KMS-11 (cell line): ENCODE results near the gene TMEM209.
"Not testable (repeated sequence)": the region's sequence is repeated elsewhere in the genome, so short reads cannot be mapped to it uniquely, and the experiment has no call there.

Experiments
- H2AFZ ChIP-seq: fragments of 200-600 bp; sonication (generic); 2 replicates; pipeline ENCODE4 v1.6.1; 2016; ENCODE audit warnings: antibody characterized with exemption, mixed run types, low read depth
- H3K27ac ChIP-seq: fragments of 200-600 bp; sonication (generic); 2 replicates; pipeline ENCODE4 v1.6.1; 2016; ENCODE audit warnings: mild to moderate bottlenecking, mixed run types
- H3K27me3 ChIP-seq: fragments of 200-600 bp; sonication (generic); 2 replicates; pipeline ENCODE4 v1.6.1; 2017; ENCODE audit warnings: mild to moderate bottlenecking, low read depth, mixed run types, moderate library complexity; ENCODE audit not compliant: insufficient read depth
- H3K36me3 ChIP-seq: fragments of 200-600 bp; sonication (generic); 2 replicates; pipeline ENCODE4 v1.6.1; 2017; ENCODE audit warnings: mild to moderate bottlenecking, mixed run types; ENCODE audit not compliant: insufficient read depth
- H3K4me1 ChIP-seq: fragments of 200-600 bp; sonication (generic); 2 replicates; pipeline ENCODE4 v1.6.1; 2016; ENCODE audit warnings: mild to moderate bottlenecking, low read depth, mixed run types; ENCODE audit not compliant: poor library complexity, severe bottlenecking
- H3K4me2 ChIP-seq: fragments of 200-600 bp; sonication (generic); 2 replicates; pipeline ENCODE4 v1.7.0; 2016; ENCODE audit warnings: mild to moderate bottlenecking, mixed run types
- H3K4me3 ChIP-seq: fragments of 200-600 bp; sonication (generic); IDR thresholded peaks from 2 replicates; pipeline ENCODE4 v1.6.1; 2017; ENCODE audit warnings: low read depth, low read length, mixed read lengths; ENCODE audit not compliant: insufficient read depth
- H3K79me2 ChIP-seq: fragments of 200-600 bp; sonication (generic); 2 replicates; pipeline ENCODE4 v1.6.1; 2016; ENCODE audit warnings: low read depth, mixed run types; ENCODE audit not compliant: insufficient read depth
- H3K9ac ChIP-seq: fragments of 200-600 bp; sonication (generic); 2 replicates; pipeline ENCODE4 v1.6.1; 2016; ENCODE audit warnings: mild to moderate bottlenecking, mixed run types
- H4K20me1 ChIP-seq: fragments of 200-600 bp; sonication (generic); 2 replicates; pipeline ENCODE4 v1.6.1; 2016; ENCODE audit warnings: mild to moderate bottlenecking, mixed run types; ENCODE audit not compliant: insufficient read depth
- CTCF ChIP-seq: fragments of 200-600 bp; sonication (generic); conservative IDR thresholded peaks from 2 replicates; pipeline ENCODE4 v1.6.1; 2017; ENCODE audit warnings: low read depth, mild to moderate bottlenecking, antibody characterized with exemption, low read length, moderate library complexity, mixed read lengths

TMEM209 gene

GRCh38 chr7:130131191-130131834 lies 73.9 kb downstream of the TMEM209 start:
- no peak for TF ChIP-seq CTCF
- no peak overlapping the region for H2AFZ ChIP-seq
- H3K36me3 ChIP-seq = no peaks in the 10 kb centered on the region
- H3K9ac ChIP-seq = no peak overlapping the region
- no peaks in the 10 kb centered on the region for H3K79me2 ChIP-seq
- no peak overlapping the region for H3K27ac ChIP-seq
- H3K4me2 ChIP-seq = no peak overlapping the region
- H4K20me1 ChIP-seq = no peaks in the 10 kb centered on the region
- H3K27me3 ChIP-seq = no peaks in the 10 kb centered on the region
- H3K4me1 ChIP-seq = no peaks in the 10 kb centered on the region
- no peak overlapping the region for H3K4me3 ChIP-seq

GRCh38 chr7:130129011-130129411 lies 76.2 kb downstream of the TMEM209 start:
- H4K20me1 ChIP-seq = no peaks in the 10 kb centered on the region
- H3K27me3 ChIP-seq = no peaks in the 10 kb centered on the region
- no peak for TF ChIP-seq CTCF
- H2AFZ ChIP-seq = no peak overlapping the region
- no peak overlapping the region for H3K4me3 ChIP-seq
- H3K4me2 ChIP-seq = no peak overlapping the region
- H3K27ac ChIP-seq = no peak overlapping the region
- no peaks in the 10 kb centered on the region for H3K79me2 ChIP-seq
- no peaks in the 10 kb centered on the region for H3K4me1 ChIP-seq
- no peak overlapping the region for H3K9ac ChIP-seq
- no peaks in the 10 kb centered on the region for H3K36me3 ChIP-seq

GRCh38 chr7:130127821-130128317 lies 77.3 kb downstream of the TMEM209 start:
- H3K36me3 ChIP-seq = no peaks in the 10 kb centered on the region
- no peak overlapping the region for H3K9ac ChIP-seq
- no peak overlapping the region for H3K27ac ChIP-seq

GRCh38 chr7:130127404-130127803 lies 77.8 kb downstream of the TMEM209 start:
- Histone ChIP-seq H3K27me3 (no peaks in the 10 kb centered on the region), H3K79me2 (no peaks in the 10 kb centered on the region), H3K4me2 (no peak overlapping the region), H3K36me3 (no peaks in the 10 kb centered on the region), H4K20me1 (no peaks in the 10 kb centered on the region), H3K27ac (no peak overlapping the region), H3K4me1 (no peaks in the 10 kb centered on the region), H2AFZ (no peak overlapping the region), H3K4me3 (no peak overlapping the region), H3K9ac (no peak overlapping the region)
- TF ChIP-seq CTCF = no peak

More at GRCh38 chr7:130127821-130128317, 77.3 kb downstream of the TMEM209 start:
- no peak for TF ChIP-seq CTCF
- H3K4me2 ChIP-seq = no peak overlapping the region
- H3K4me1 ChIP-seq = no peaks in the 10 kb centered on the region
- H4K20me1 ChIP-seq = no peaks in the 10 kb centered on the region
- no peak overlapping the region for H3K4me3 ChIP-seq
- no peak overlapping the region for H2AFZ ChIP-seq
- no peaks in the 10 kb centered on the region for H3K27me3 ChIP-seq
- H3K79me2 ChIP-seq = no peaks in the 10 kb centered on the region

- H3K4me2 ChIP-seq, H3K9ac ChIP-seq, H3K27ac ChIP-seq, H3K79me2 ChIP-seq, H3K27me3 ChIP-seq, H3K4me3 ChIP-seq, H3K4me1 ChIP-seq, H2AFZ ChIP-seq, H4K20me1 ChIP-seq, H3K36me3 ChIP-seq: not testable (repeated sequence)
Measured at GRCh38 chr7:130126840-130127239, 78.4 kb downstream of the TMEM209 start.
